GM19463 (cell line): Measurements from ENCODE around the gene CTNND2.
A peak's percentile ranks its signal among the peaks of the same experiment; 100 is the strongest.

Experiments used
- ATAC-seq: cut with Tn5 transposase; IDR thresholded peaks from one replicate; pipeline ENCODE4 v1.9.1; 2021; ENCODE audit warnings: mild to moderate bottlenecking, moderate library complexity; ENCODE audit not compliant: unreplicated experiment

Gene CTNND2

GRCh38 chr5:11599499-11599898 lies 304.7 kb downstream of the CTNND2 start:
- ATAC-seq: no peak

- ATAC-seq: no peak
Measured at GRCh38 chr5:11596657-11597071, 307.6 kb downstream of the CTNND2 start.

DNA sequence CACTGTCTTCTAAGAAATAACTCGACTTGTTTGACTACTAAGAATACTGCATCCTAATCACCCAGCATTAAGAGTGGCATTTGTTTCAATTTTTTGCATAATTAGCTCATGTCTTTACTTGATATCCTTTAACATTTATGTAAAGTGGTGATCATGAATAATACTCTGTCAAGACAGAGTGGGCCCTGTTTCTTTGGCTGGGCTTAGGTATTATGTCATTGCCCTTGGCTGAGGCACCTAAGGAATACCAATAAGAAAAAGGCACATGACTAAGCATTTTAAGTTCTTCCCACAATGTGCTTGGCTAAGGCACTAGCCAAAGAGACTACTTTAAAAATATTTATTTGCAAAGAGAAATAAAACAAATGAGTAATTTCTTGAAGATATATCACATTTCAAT lies 308.1 kb downstream of the CTNND2 start:
- ATAC-seq: no peak

DNA sequence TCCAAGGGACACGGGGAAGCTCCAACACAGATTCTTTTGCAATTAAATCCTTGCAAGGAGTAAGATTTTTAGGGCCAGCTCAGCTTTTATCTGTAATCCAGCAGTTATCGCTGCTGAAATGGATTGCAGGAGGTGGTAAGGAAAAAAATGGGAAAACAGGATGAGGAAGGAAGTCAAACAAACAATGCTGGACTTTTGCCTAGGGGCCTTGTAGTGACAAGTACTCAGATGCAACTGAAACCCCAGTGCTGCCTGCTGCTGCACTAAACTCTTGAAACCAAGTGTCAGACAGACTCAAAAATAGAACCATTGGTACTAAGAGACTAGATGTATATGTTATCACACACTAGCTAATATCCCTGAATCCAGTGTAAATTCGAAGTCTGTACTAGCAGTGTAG lies 309.2 kb downstream of the CTNND2 start:
- ATAC-seq: no peak

GRCh38 chr5:11594021-11594420 lies 310.2 kb downstream of the CTNND2 start:
- ATAC-seq: no peak

GRCh38 chr5:11590475-11590874 lies 313.8 kb downstream of the CTNND2 start:
- ATAC-seq: no peak

DNA sequence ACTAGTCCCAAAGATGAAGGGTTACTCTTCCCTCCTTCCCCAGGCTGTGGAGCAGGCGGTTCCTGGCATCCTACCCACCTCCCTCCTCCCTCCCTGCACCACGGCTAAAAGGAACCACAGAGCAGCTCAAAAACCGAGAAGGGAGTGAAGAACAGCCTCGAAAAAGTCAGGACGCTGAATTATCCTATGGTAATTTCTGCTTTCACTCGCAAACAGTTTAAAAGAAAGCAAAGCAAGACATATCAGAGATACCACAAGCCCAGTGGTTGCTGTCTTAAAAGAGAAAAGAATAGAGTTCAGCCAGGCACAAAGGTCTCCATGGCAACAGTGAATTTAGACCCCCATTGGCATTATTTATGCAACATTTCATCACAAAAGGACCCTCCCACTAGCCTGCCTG lies 315.4 kb downstream of the CTNND2 start:
- no peak for ATAC-seq

DNA sequence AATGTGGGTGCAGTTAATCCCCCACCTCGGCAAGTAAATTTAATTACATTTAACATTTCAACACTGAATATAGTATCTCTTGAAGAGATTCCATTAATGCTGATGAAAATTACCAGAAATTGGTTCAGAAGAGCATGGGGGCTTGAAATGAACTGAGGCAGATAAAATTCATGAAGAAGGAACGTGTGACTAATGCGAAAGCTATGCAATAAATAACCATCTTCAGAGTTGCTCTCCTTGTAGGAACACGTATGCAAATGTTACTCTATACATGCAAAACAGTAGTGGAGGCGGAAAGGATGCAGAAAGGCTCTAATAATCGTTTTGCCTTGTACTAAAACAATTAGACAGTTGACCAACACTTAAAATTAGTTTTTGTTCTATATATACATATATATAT lies 320.2 kb downstream of the CTNND2 start:
- ATAC-seq: no peak

- no peak for ATAC-seq
Measured at GRCh38 chr5:11579351-11579750, 324.9 kb downstream of the CTNND2 start.

- no peak for ATAC-seq
Measured at GRCh38 chr5:11574787-11575186, 329.5 kb downstream of the CTNND2 start.

- ATAC-seq: no peak
Measured at GRCh38 chr5:11573140-11573992, 330.9 kb downstream of the CTNND2 start.

GRCh38 chr5:11564706-11565105 lies 339.5 kb downstream of the CTNND2 start:
- ATAC-seq: no peak

- ATAC-seq: no peak
Measured at GRCh38 chr5:11563822-11564221, 340.4 kb downstream of the CTNND2 start.

GRCh38 chr5:11560915-11561697 lies 343.1 kb downstream of the CTNND2 start:
- ATAC-seq: no peak

DNA sequence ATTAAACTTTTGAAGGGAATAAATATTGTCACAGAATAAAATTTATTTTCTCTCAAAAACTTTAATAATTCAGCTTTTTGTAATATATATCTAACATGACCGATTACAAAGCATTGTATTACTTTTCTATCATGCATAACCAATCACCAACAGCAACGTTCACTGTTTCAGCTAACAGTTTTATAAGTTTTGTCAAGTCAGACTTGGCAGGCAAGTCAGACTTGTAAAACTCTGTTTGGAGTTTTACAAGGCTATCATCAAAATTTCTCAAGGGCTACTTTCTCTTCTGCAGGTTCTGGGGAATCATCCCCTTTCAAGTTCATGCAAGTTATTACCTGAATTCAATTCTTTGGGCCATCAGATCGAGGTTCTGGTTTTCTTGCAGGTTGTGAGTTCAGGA lies 347.2 kb downstream of the CTNND2 start:
- ATAC-seq: no peak

GRCh38 chr5:11555171-11555570 lies 349.1 kb downstream of the CTNND2 start:
- no peak for ATAC-seq

DNA sequence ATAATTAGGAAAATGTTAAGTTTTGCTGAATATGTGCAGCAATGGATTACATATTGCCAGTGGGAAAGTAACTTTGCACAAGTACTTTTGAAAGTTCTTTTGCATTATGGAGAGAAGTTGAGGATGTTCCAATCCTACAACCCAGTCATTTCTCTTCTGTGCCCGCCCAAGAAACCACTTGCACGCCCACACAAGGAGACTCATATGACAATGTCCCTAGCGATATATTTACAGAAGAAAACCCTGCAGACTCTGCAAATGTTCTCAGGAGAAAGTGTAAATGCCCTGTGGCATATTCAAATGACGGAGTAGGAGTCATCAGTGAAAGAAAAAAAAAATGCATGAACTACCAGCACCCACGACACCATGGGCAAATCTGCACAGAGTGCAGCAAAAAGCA lies 356.5 kb downstream of the CTNND2 start:
- peak; percentile 74 for ATAC-seq

DNA sequence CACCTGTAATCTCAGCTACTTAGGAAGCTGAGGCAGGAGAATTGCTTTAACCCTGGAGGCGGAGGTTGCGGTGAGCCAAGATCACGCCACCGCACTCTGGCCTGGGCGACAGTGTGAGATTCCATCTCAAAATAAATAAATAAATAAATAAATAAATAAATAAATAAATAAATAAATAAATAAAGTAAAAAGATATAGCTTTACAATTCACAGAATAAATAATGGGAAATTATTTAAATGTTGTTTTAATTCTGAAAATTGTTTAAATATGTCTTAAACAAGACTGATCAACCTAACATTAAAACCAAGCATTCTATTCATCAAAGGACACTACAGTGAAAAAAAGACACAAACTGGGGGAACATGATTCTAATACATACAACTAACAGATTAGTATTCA lies 357.1 kb downstream of the CTNND2 start:
- ATAC-seq: no peak

DNA sequence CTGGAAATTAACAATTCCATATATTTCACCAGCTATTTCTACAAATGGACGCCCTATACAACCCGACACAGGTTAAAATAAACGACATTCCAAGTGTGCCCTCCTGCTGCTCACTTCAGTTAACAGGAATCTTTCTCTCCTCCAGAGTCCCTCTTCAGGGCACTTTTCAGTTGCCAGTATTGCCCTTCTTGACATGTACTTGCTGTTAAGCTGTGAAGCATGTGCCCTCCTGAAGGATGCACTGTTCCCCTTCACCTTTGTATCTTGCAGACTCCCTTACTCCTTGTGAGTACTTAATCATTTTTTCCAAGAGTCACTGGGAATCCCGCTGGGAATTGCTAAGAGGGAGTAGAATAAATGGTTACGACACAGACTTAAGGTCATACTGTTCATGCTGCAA lies 364.1 kb downstream of the CTNND2 start:
- ATAC-seq: no peak

- no peak for ATAC-seq
Measured at GRCh38 chr5:11531811-11532555, 372.3 kb downstream of the CTNND2 start.

- ATAC-seq: no peak
Measured at GRCh38 chr5:11528720-11529119, 375.5 kb downstream of the CTNND2 start.
